Fibroblast of lung (primary cell): ENCODE data around the gene UPK3B.
"Not testable (repeated sequence)": the region's sequence is repeated elsewhere in the genome, so short reads cannot be mapped to it uniquely, and the experiment has no call there.

ENCODE experiments used
- EZH2 ChIP-seq: IDR thresholded peaks from 2 replicates; pipeline ENCODE4 v1.5.1; 2012; ENCODE audit warnings: low read length, control low read depth, mild to moderate bottlenecking; ENCODE audit errors: missing control alignments
- TF ChIP-seq, protein P1 (sequence below), 2 donors: IDR thresholded peaks in 1 of 2; conservative IDR thresholded peaks in 1 of 2; 1 replicate in 1 of 2; 2 replicates in 1 of 2; pipeline ENCODE4 v1.5.1; 2011 to 2012; ENCODE audit warnings: low read length in 2 of 2, control low read depth in 1 of 2, inconsistent platforms in 1 of 2, low read depth in 1 of 2, mild to moderate bottlenecking in 1 of 2

DNA sequence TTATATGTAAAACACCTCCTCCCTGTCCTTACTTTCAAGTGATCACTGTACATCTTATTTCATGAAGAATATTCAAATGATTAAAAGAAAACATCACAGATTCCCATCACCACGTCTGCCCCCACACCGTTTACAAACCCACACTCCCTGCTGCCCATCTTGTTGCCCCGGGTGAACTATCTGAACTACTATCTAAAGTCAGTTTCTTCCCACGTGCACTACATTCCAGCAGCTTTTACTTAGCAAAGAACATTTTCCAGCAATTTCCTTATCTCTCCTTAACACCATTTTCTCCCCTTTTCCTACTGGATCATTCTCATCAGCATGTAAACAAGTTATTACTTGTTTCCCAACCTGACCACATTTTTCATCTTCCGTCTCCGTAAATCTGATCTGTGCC is 49.3 kb downstream of the UPK3B start:
- TF ChIP-seq, protein P1, sequence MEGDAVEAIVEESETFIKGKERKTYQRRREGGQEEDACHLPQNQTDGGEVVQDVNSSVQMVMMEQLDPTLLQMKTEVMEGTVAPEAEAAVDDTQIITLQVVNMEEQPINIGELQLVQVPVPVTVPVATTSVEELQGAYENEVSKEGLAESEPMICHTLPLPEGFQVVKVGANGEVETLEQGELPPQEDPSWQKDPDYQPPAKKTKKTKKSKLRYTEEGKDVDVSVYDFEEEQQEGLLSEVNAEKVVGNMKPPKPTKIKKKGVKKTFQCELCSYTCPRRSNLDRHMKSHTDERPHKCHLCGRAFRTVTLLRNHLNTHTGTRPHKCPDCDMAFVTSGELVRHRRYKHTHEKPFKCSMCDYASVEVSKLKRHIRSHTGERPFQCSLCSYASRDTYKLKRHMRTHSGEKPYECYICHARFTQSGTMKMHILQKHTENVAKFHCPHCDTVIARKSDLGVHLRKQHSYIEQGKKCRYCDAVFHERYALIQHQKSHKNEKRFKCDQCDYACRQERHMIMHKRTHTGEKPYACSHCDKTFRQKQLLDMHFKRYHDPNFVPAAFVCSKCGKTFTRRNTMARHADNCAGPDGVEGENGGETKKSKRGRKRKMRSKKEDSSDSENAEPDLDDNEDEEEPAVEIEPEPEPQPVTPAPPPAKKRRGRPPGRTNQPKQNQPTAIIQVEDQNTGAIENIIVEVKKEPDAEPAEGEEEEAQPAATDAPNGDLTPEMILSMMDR (conservative IDR thresholded peaks at IDR 0.05 in 1 of 2, IDR thresholded peaks at IDR 0.05 in 1 of 2; ENCODE audit: low read depth in 1 of 2, low read length in 2 of 2): not testable (repeated sequence)
- TF ChIP-seq EZH2: not testable (repeated sequence)
